Gastrocnemius medialis (tissue), 4 donors: ENCODE data around the gene DPH5.

Experiments
- CTCF ChIP-seq, 5 experiments: fragments of 450-650 bp in 3 of 5; fragments of 200-600 bp in 2 of 5; sonication (generic) in 2 of 5; IDR thresholded peaks in 4 of 5; conservative IDR thresholded peaks in 1 of 5; 1 replicate in 4 of 5; 2 replicates in 1 of 5; pipeline ENCODE4 v1.5.1; 2016 to 2019; ENCODE audit warnings: antibody characterized with exemption in 5 of 5, mild to moderate bottlenecking in 3 of 5, moderate library complexity in 3 of 5
- POLR2A ChIP-seq, 2 donors: fragments of 450-650 bp; IDR thresholded peaks; one replicate each; pipeline ENCODE4 v1.6.1; 2017; ENCODE audit warnings: antibody characterized with exemption in 2 of 2, mild to moderate bottlenecking in 2 of 2, moderate library complexity in 2 of 2

GRCh38 chr1:101028466-101028865 lies 2.9 kb upstream of the DPH5 start:
- TF ChIP-seq CTCF (IDR thresholded peaks at IDR 0.05 in 4 of 5, conservative IDR thresholded peaks at IDR 0.05 in 1 of 5) (no peak), POLR2A (IDR thresholded peaks at IDR 0.05) (no peak)
